Frontal cortex (tissue), 4 donors: ENCODE data around the gene DISP3. TPM values are rescaled to one million over a fixed set of nuclear protein-coding genes. Genes with fewer than 3 reads are reported as not detected.

ENCODE experiments used
- DNase-seq, 2 donors: peaks; one replicate each; pipeline ENCODE4 v3.0.0; 2012; ENCODE audit warnings: low spot score in 2 of 2
- FAIRE-seq: peaks from 2 replicates; lab custom pipeline; 2012; peaks lifted over from hg19 to GRCh38; lab: Jason Lieb, UNC
- total RNA-seq: library from RNA; depleted of rRNA; stranded (reverse); fragments of >200 nt; gene quantifications from one replicate; pipeline ENCODE4 v1.2.3, GENCODE V29; 2014
- donor health status: control.
- donor health status: control.
- donor health status: control.

Gene DISP3
- total RNA-seq, 1 donor from 2014 or later: 12.2 TPM

DNA sequence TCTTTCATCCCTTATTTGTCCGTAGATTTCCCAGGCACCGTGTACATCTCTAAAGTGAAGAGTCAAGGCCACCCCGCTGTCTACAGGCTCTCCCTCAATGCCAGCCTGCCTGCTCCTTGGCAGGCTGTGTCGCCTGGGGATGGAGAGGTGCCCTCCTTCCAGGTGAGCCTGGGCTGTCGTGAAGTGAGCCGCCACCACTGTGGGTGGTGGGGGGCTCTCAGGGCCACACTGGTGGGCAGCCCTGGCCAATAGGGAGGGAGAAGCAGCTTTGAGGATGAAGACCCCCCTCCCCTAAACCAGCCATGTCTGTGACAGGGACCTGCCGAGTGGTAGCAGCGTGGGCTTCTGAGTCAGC lies 46.2 kb downstream of the DISP3 start:
- DNase-seq: no peak
- no peak for FAIRE-seq

DNA sequence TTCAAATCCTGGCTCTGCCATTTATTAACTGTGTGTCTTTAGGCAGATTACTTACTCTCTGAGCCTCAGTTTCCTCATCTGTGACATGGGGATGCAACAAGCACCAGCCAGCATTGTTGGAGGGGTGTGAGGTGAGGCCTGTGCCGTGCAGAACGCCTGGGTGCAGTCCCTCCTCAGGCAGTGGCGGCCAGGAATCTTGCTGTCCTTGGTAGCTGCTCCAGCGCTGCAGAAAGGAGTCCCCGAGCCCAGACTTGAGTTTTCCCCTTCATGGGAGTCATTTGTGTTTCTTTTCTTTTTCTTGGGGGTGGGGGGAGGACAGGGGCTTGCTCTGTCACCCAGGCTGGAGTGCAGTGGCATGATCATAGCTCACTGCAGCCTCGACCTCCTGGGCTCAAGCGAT lies 46.6 kb downstream of the DISP3 start:
- DNase-seq (no peak), FAIRE-seq (no peak)

DNA sequence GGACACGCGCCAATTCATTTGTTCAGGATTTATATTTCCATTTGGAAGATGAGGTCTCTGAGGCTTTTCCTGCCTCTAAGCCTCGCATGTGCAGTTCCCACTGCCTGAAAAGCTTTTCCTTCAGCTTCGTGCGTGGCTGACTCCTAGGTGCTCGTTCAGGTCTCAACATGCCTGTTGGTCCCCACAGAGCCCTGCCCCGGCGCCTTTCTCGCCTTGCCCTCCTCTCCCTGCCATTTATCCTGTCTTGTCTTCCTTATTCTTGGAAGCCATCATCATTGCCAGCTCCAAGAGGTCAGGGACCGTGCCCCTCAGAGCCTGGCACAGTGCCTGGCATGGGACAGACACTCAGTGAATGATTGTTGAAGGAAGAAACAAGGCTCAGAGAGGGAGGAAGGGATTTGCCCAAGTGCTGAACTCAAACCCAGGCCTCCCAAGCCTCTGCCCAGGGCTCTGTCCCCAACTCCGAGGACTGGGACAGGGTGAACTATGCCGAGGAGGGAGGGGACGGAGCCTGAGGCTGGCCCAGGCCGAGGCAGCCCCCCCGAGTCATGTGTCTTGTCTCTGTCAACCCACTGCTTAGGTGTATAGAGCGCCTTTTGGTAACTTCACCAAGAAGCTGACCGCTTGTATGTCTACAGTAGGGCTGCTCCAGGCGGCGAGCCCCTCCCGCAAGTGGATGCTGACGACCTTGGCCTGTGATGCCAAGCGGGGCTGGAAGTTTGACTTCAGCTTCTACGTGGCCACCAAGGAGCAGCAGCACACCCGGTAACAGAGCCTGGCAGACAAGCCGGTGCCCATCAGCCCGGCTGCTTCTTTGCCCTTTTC lies 47.3 kb downstream of the DISP3 start:
- DNase-seq: no peak
- no peak for FAIRE-seq

DNA sequence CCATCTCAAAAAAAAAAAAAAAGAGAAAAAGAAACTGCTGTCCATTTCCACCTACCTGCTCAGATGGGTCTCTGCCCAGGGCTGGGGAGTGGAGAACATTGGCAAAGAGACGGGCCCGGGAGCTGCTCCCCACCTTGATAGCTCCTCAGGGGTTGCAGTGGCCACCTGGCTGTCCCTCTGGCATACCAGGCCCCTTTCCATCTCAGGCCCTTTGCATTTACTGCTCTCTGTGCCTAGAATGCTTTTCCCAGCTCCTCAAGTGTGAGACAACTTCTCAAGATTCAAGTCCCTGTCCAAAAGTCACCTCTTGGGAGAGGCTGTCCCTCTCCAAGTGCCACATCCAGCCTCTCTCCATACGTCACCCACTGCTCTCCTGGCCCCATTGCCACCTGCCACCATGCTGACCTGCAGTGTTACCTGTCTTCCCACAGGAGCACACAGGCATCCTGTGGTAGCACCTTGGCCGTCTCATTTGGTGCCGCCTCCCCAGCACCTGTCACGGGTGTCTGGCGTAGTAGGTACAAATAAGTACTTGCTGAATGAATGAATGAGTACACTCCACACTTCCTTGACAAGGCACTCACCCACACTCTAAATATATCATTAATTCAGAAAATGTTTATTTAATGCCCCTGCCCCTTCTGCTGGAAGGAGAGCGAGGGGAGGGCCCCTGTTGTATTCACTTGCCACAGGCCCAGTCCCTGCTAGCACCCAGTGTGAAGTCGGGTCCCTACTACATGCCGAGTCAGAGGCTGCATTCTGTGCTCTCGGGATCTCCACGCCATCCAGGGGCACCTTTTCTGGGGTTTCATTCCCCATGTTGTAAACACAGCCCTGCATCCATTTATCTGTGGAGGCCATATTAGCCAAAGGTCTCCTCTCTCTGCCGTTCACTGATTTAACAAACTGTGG lies 48.8 kb downstream of the DISP3 start:
- no peak for DNase-seq

DNA sequence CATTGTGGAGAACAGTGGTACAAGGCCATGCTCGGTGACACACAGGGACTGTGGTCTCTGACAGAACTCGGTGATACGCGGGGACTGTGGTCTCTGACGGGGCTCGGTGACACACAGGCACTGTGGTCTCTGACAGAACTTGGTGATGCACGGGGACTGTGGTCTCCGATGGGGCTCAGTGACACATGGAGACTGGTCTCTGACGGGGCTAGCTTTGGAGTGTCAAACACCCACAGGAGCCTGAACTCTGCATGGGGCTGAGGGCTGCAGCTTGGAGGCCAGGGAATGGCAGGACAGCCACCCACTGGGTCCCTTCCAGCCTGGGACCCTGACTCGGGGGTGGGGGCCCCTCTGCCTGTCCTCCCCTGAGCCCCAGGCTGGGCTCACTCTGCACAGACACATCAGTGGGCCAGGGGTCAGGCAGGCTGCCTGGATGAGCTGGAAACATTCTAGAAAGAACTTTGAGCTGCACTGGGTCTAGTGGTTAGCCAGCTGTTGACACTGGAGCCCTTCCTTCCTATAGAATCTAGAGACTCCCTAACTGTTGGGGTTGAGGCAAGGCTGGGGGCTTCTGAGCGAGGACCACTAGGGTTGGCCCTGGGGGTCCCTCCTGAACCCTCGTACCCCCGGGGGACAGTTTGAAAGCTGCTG lies 49.8 kb downstream of the DISP3 start:
- no peak for DNase-seq
- FAIRE-seq: no peak

More for the DNA sequence above, 48.8 kb downstream of the DISP3 start:
- no peak for FAIRE-seq

DNA sequence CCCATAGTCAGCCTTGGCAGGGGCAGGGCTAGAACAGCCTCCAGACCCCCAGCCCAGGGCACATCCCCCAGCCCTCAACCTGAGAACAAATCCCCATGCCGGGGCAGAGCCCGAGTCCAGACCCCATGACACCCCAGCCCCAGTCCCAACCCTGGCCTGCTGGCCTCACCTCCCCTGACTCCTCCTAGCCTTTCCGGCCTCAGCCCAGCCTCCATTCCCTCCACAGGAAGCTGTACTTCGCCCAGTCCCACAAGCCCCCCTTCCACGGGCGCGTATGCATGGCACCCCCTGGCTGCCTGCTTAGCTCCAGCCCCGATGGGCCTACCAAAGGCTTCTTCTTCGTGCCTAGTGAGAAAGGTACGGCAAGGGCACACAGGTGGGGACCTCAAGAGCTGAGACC lies 50.4 kb downstream of the DISP3 start:
- no peak for DNase-seq

DNA sequence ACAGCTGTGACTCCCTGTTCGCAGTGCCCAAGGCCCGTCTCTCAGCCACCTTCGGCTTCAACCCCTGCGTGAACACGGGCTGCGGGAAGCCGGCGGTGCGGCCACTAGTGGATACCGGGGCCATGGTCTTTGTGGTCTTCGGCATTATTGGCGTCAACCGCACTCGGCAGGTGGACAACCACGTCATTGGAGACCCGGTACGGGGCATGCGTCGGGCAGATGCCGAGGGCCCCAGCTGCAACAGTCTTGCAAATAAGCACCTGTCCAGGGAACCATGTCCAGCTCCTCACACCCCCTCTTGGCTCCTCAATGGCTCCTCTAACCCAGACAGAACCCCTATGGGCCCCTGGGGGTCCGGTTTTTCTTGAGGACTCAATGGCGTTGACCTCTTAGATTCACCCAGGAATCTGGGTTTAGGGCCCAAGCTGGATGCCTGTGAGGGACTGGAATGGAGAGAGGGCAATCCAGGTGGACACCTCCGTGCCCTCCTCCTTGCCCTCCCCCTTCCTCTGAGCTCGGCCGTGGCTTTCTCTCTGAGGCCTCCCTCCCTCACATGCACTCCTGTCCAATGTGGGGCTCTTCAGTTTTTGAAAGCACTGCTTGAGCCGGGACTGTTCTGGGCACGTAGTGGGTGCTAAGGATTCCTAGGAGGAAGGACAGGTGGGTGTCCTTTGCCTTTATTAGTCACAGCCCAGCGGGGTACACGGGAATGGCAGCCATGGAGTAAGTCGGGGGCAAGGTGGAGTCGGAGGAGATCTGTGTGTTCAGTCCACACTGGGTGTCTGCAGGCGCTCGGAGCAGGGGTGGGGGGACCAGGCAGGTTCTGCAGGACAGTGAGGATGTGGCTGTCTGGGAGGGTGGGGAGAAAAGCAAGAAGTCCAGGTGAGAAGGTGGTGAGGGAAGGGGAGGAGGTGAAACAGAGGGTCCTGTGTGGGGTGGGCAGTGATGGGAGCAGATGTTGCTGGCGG lies 51.1 kb downstream of the DISP3 start:
- FAIRE-seq (no peak), DNase-seq (no peak)

More for the DNA sequence above, 50.4 kb downstream of the DISP3 start:
- FAIRE-seq: no peak

DNA sequence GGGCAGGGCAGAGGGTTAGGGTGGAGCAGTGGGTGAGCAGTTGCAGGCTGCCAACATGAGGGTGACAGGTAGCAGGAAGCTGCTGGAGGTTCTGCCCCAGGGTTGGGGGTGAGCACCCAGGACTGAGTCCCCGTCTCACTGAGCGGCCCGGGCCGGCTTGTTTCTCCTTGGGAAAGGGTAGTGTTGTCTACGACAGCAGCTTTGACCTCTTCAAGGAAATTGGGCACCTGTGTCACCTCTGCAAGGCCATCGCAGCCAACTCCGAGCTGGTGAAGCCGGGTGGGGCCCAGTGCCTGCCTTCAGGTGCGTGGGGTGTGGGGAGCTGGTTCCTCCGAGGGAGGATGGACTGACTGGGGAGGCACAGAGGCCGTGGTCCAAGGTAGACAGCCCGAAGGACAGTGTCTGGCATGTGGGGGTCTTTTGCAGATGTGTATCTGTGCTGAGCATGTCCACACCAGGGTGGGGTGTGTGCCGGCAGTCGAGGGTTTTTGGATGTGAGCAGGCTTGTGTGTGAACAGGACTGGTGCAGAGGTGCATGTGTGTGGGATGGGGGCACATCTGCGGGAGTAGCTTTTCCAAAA lies 51.9 kb downstream of the DISP3 start:
- FAIRE-seq: no peak
- no peak for DNase-seq

DNA sequence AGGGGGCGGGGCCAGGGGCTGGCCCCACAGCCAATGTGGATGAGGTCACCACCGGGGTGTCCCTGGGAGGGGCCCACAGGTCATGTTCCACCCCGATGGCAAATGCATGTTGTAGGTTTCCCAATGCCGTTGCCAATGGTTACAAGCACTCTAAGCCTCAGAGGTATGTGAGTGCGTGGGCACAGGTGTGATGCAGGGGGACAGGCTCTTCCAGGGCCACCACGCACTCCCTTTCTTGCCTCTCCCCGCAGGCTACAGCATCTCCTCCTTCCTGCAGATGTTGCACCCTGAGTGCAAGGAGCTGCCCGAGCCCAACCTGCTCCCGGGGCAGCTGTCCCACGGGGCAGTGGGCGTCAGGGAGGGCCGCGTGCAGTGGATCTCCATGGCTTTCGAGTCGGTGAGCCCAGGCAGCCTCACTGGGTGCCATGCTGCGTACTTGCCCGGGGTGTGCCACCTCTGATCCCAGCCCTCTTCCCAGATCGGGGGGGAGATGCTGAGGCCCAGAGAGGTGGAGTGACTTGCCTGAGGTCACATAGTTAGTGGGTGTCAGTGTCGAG lies 52.4 kb downstream of the DISP3 start:
- FAIRE-seq (no peak), DNase-seq (no peak)

DNA sequence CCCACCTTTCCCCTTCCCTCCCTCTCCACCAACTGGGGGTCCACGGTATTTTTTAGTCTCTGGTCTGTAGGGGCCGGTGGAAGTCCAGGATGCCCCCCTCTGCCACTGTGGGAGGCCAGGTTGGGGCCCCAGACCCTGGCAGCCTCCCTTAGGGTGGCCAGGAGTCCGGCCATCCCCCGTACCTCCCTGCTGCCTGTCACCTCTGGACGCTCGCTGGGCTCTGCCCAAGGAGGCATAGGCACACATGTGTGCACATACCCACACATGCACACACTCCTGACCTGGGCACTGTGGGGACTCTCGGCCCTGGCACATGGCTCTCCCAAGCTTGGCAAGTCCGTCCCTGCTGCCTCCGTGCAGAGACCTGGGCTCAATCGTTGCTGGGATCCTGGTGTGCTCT lies 53.0 kb downstream of the DISP3 start:
- FAIRE-seq (no peak), DNase-seq (no peak)

DNA sequence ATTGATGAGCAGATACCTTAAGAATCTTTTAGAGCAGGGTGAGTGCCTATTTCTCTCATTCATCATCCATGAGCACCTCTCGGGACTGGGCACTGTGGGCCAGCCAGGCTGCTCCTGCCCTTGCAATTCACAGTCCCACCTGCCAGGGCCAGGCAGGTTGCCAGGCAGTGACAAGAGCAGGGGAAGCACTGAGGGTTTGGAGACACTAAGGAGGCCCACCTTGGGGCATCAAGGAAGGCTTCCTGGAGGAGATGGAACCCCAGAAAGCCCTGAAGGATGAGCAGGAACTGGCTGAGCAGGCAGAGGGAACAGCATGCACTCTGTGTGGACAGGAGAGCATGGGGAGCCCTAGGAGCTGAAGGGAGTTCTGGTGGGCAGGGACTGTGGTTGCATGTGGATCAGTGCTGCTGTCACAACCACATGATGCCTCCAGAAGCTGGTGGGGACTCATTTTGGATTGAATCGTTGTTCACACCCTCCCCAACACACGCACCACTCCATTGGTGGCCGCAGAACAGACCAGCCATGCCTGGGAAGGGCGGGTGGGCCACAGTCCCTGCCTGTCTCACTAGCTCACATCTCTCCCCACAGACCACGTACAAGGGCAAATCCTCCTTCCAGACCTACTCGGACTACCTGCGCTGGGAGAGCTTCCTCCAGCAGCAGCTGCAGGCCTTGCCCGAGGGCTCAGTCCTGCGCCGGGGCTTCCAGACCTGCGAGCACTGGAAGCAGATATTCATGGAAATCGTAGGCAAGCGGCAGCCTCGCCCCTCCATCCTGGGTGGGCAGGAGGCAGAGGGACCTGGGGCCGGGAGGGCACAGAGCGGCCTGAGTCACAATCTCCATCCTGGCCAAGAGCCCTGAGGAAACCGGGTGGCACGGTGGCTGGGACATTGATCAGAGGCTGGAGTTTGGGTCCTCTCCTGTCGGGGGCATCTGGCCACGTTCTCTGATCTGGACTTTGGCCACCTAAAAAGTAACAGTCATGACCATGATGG lies 55.1 kb downstream of the DISP3 start:
- no peak for FAIRE-seq

DNA sequence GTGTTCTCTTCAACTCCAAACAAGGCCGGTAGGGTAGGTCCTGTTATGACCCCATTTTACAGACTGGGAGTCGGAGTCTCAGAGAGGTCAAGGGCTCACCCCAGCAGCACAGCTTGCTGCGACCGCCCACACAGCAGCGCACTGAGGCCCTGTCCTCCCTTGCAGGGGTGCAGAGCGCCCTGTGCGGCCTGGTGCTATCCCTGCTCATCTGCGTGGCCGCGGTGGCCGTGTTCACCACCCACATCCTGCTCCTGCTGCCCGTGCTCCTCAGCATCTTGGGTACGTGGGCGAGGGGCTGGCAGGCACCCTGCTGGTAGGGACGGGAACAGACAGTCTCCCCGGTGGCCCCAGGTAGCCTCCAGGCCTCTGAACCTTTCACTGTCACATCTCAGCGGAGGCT lies 55.9 kb downstream of the DISP3 start:
- FAIRE-seq (no peak), DNase-seq (peak in 1 of 2 donors; percentile 47)

More for the DNA sequence above, 55.1 kb downstream of the DISP3 start:
- DNase-seq: no peak

DNA sequence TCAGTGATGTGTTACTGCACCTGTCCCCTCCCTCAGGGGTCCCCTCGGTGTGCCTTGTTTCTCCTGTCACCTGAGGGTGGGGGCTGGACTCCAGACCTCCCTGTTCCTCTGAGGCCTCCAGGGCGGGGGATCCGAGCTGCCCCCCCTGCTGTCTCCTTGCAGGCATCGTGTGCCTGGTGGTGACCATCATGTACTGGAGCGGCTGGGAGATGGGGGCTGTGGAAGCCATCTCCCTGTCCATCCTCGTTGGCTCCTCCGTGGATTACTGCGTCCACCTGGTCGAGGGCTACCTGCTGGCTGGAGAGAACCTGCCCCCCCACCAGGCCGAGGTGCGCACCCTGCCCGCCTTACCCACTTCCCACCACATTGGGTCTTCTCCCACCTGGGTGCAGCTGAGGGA lies 56.4 kb downstream of the DISP3 start:
- DNase-seq (no peak), FAIRE-seq (no peak)

DNA sequence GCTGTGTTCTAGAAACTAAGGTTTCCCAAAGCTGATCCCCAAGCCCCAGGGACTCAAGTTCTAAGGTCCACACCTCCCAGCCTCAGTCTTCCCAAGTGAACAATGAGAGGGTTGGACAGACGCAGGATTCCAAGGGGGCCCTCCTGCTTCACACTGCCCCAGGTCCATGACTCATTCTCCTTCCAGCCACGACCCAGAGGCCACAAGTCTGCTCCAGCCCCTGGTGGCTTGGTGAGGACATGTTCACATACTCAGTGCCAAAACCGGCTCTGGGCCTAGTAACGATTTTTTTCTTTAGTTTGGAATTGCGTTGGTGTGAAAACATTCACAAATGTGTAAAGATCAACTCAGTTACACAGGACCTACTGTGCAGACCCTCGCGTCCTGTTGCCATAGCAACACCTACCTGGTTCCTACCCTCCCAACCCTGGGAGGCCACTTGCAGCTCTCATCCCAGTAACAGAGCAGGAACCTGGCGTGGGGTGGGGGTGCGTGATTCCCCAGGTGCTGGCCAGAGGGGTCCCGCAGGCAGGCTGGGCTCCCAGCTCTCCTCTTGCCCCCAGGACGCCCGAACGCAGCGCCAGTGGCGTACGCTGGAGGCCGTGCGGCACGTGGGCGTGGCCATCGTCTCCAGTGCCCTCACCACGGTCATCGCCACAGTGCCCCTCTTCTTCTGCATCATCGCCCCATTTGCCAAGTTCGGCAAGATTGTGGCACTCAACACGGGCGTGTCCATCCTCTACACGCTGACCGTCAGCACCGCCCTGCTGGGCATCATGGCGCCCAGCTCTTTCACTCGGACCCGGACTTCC lies 57.0 kb downstream of the DISP3 start:
- DNase-seq (no peak), FAIRE-seq (no peak)

DNA sequence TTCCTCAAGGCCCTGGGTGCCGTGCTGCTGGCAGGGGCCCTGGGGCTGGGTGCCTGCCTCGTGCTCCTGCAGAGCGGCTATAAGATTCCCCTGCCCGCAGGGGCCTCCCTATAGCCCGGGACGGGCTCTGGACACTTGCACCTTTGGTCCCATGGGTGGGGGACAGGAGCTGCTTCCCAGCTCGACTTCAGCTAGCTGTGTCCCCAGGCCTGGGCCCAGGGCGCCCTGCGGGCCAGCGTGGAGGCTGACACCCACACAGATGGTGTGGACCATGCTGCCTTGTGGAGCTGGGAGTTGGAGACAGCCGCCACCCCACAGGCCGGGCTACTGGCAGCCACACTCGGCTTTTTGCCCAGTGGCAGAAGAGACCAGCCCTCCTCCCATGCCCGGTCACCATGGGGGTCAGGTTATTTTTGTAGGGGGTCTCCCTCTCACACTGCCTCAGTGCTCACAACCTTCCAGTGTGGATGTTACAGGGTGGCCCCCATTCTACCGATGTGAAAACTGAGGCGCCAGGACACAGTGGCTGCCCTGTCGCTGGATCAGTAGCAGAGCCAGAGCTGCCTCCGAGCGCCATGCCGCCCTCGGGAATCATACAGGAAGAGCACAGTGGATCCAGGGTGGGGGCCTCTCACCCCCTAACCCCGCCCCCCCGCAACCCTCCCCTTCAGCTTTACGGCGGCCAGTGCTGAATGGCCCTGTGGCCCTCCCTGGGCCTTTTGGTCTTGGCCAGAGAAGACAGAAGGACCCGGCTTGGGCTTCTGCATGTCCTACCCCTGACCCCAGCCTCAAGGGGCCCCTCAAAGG lies 57.8 kb downstream of the DISP3 start:
- DNase-seq (no peak), FAIRE-seq (no peak)

DNA sequence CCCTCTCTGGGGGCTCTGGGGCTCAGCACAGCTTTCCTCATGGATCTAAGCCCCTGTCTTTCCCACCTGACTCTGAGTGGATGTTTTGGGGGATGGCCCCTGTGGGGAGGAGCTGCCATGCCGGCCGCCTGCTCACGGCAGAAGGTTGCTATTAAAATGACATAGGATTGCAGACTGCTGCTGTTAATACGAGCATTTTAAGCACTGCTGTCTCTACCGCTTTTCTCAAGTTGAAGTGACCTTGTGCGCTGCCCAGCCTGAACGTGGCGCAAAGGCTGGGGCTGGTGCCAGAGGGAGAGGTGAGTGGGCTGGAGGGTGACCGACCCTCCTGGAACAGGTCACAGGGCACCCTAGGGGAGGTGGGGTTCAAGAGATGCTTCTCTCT lies 58.4 kb downstream of the DISP3 start:
- FAIRE-seq (no peak), DNase-seq (no peak)
